Fibroblast of mammary gland (primary cell): ENCODE measurements around the gene MCF2L.

Source experiments
- DNase-seq: peaks from one replicate; pipeline ENCODE4 v3.0.0-alpha.2; 2010; ENCODE audit warnings: low read depth
- H3K4me3 ChIP-seq: 2 replicates; pipeline ENCODE4 v1.5.1; 2011; ENCODE audit warnings: low read depth, mild to moderate bottlenecking, low read length, moderate library complexity; ENCODE audit not compliant: control insufficient read depth
- TF ChIP-seq, protein P1 (sequence below): conservative IDR thresholded peaks from 2 replicates; pipeline ENCODE4 v1.5.1; 2011; ENCODE audit warnings: low read depth, low read length, inconsistent platforms; ENCODE audit not compliant: control insufficient read depth, insufficient read depth

The MCF2L gene

DNA sequence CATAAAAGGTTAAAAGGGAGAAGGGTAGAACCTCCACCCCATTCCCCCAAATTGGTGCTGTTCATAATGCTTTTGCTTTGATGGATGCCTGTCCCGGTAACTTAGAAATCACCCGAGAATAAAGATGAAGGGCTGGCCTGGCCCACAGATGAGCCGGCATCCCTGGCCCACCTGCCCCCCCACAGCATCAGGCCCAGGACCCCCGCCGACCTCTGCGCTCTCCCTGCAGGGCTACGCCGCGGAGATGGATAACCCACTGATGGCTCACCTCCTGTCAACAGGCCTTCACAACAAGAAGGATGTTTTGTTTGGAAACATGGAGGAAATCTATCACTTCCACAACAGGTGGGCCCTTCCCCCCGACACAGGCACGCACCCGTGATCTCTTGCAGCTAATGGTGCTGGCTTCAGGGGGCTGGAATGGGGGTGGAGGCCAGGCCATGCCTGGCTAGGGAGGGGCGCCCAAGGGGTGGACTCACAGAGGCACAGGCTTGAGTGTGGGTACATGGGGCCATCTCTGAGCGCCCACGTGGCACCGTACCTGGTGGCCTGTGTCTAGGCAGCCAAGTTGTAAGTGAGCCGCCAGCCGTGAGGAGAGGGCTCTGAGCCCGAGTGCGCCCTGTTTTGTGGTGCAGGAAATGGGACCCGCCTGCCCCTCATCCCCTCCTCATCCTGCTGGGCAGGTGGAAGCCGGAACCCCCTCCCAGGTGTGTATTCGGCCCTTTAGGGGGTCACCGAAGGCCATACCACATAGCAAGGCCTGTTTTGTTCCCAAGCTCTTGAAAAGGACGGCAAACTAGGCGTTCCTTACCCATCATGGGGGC, 113.4 kb downstream of the MCF2L start:
- no peak for DNase-seq
- TF ChIP-seq, protein P1, sequence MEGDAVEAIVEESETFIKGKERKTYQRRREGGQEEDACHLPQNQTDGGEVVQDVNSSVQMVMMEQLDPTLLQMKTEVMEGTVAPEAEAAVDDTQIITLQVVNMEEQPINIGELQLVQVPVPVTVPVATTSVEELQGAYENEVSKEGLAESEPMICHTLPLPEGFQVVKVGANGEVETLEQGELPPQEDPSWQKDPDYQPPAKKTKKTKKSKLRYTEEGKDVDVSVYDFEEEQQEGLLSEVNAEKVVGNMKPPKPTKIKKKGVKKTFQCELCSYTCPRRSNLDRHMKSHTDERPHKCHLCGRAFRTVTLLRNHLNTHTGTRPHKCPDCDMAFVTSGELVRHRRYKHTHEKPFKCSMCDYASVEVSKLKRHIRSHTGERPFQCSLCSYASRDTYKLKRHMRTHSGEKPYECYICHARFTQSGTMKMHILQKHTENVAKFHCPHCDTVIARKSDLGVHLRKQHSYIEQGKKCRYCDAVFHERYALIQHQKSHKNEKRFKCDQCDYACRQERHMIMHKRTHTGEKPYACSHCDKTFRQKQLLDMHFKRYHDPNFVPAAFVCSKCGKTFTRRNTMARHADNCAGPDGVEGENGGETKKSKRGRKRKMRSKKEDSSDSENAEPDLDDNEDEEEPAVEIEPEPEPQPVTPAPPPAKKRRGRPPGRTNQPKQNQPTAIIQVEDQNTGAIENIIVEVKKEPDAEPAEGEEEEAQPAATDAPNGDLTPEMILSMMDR, result no peak
- no peak overlapping the region for H3K4me3 ChIP-seq

DNA sequence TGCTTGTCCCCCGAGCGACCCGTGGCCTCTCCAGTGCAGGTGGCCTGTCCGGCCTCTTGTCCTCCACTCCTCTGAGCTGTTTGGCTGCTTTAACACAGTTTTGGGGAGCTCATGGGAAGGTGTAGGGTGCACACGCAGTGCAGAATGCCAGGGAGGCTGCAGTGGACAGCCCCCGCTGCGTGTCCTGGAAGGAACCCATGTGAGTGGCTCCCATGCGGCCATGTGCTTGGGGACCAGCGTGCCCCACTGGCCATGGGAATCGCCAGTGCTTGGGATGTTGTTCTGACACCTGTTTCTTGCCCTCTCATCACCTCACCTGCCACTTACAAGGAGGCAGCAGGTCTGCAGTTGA, 114.0 kb downstream of the MCF2L start:
- no peak overlapping the region for H3K4me3 ChIP-seq
- no peak for DNase-seq
- TF ChIP-seq, protein P1, result no peak

DNA sequence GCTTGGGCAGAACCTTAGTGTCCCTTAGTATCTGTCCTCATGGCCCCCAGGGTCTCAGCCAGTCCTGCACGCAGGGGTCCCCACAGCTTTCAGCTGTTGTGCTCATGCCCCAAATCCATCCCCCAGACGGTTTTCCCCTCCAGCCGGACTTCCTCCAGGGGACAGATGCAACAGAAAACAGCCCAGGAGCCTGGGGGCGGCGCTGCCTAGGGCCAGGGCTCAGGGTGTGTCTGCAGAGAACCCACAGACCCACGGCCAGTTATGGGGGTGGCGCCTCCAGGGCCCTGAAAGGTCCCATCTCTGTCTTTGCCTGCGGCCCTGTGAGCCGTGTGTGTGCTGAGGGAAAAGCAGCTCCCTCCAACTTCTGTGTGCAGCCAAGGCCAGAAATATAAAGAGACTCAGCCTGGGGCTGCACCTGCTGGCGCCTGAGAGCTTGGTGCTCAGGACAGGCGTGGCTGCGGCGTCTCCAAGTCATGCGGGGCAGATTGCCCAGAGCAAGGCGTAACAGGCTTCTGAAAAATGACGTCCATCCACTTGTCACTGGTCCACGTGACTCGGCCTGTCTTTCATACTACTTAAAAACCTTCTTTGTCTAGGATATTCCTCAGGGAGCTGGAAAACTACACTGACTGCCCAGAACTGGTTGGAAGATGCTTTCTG, 114.5 kb downstream of the MCF2L start:
- TF ChIP-seq, protein P1, result no peak
- DNase-seq, result peak; percentile 69
- no peak overlapping the region for H3K4me3 ChIP-seq

DNA sequence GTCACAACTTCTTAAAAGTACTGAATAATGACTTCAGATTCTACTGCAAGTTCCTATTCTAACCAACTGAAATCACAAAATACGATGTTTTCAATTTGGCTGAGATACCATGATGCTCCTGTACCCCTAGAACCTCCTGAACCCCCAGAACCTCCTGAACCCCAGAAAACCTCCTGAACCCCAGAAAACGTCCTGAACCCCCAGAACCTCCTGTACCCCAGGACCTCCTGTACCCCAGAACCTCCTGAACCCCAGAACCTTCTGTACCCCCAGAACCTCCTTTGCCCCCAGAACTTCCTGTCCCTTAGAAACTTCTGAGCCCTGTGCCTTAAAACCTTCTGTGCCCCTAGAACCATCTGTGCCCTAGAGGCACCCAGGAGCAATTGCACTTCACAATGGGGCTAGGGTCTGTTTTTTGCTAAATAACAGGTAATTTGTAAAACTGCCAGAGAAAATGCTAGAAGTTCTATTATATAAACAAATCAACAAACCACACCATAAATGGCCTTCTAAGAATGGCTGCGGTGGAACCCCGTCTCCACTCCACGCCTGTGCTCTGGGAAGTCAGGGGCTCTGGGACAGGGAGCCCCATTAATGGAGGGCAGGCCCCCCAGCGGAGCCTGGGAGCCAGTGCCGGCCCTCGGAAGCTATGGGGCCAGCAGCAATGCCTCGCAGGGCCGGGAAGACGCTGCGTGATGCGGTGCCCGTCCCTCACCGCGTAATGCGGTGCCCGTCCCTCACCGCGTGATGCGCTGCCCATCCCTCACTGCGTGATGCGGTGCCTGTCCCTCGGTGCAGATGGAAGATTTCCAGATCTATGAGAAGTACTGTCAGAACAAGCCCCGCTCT, 115.3 kb downstream of the MCF2L start:
- TF ChIP-seq, protein P1, result no peak
- no peak overlapping the region for H3K4me3 ChIP-seq
- DNase-seq, result no peak

DNA sequence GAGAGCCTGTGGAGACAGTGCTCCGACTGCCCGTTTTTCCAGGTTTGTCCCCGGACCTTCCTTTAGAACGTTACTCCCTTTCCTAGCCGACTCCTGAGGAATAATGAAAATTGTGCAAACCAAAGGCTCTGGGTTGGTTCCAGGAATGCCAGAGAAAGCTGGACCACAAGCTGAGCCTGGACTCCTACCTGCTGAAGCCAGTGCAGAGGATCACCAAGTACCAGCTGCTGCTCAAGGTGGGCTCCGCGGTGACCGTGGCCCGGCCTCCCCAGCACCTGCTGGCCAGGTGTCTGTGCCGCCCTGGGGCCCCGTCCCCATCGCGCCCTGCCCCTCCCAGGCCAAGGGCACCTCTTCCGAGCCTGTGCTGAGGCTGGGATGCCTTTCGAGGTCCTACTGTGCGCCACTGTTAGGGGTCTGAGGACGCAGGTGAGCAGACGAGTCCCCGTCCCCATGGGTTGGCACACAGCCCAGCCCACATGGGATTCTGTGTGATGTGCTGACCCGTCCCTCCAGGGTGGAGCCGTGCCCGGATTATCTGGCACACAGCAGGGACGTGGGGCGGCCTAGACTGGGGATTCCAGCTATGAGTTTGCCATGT, 116.0 kb downstream of the MCF2L start:
- TF ChIP-seq, protein P1, result no peak
- no peak overlapping the region for H3K4me3 ChIP-seq
- DNase-seq, result no peak

DNA sequence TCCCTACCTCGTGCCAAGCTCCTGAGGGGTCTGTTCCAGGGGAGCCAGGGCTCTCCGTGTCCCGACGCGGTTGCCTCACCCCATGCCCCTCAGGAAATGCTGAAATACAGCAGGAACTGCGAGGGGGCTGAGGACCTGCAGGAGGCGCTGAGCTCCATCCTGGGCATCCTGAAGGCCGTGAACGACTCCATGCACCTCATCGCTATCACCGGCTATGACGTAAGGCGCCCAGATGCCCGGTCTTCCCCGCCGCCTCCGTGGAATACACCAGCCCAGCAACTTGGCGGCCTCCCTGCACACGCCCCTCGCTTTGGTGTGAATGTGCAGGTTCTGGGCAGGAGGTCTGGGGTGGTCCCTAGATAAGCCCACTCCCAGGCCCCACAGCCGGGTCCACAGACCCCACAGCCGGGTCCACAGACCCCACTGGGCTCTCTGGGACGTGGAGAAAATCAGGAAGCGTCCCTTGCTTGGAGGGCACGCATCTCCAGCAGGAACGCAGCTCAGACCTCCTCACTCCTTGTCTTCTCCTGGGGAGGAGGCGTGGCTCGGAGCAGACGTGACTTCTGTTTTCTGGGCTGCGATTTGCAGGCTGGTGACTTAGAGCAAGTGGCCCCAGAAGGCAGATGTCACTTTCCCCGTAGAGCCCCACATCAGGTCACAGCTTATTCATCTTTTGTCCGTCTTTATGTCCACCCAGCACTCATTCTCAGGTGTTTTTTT, 117.2 kb downstream of the MCF2L start:
- TF ChIP-seq, protein P1, result no peak
- no peak for DNase-seq
- H3K4me3 ChIP-seq, result no peak overlapping the region
